MM.1S (cell line): Measurements from ENCODE around the gene MCL1.

Experiments used
- DNase-seq: peaks from one replicate; pipeline ENCODE4 v3.0.0-alpha.2; 2015
- H2AFZ ChIP-seq: fragments of 300-600 bp; sonication (generic); 2 replicates; pipeline ENCODE4 v1.6.0; 2016; ENCODE audit warnings: antibody characterized with exemption, low read length
- H3F3A ChIP-seq: fragments of 300-600 bp; sonication (generic); 2 replicates; pipeline ENCODE4 v1.6.1; 2016; ENCODE audit warnings: mild to moderate bottlenecking, antibody characterized with exemption, low read length, moderate library complexity, mixed read lengths; ENCODE audit not compliant: insufficient read depth
- H3K27ac ChIP-seq: fragments of 300-600 bp; sonication (generic); 2 replicates; pipeline ENCODE4 v1.5.1; 2016; ENCODE audit warnings: mild to moderate bottlenecking, low read length
- H3K27me3 ChIP-seq: fragments of 300-600 bp; sonication (generic); replicated peaks from 2 replicates; pipeline ENCODE4 v1.6.0; 2016; ENCODE audit warnings: low read length; ENCODE audit not compliant: insufficient read depth
- H3K36me3 ChIP-seq: fragments of 300-600 bp; sonication (generic); replicated peaks from 2 replicates; pipeline ENCODE4 v1.6.1; 2016; ENCODE audit warnings: mild to moderate bottlenecking, low read length, mixed read lengths; ENCODE audit not compliant: insufficient read depth
- H3K4me1 ChIP-seq: fragments of 300-600 bp; sonication (generic); 2 replicates; pipeline ENCODE4 v1.6.1; 2016; ENCODE audit warnings: low read length, mixed read lengths
- H3K4me2 ChIP-seq: fragments of 300-600 bp; sonication (generic); 2 replicates; pipeline ENCODE4 v1.6.0; 2016; ENCODE audit warnings: low read depth, low read length
- H3K4me3 ChIP-seq: fragments of 300-600 bp; sonication (generic); 2 replicates; pipeline ENCODE4 v1.5.1; 2016; ENCODE audit warnings: low read length, mixed read lengths
- H3K79me2 ChIP-seq: fragments of 300-600 bp; sonication (generic); 2 replicates; pipeline ENCODE4 v1.6.1; 2016; ENCODE audit warnings: mixed run types, low read length, mixed read lengths
- H3K9ac ChIP-seq: fragments of 300-600 bp; sonication (generic); 2 replicates; pipeline ENCODE4 v1.6.1; 2016; ENCODE audit warnings: low read length, mixed read lengths
- H3K9me2 ChIP-seq: fragments of 300-600 bp; sonication (generic); replicated peaks from 2 replicates; pipeline ENCODE4 v1.6.1; 2016; ENCODE audit warnings: mild to moderate bottlenecking, low read length, mixed read lengths; ENCODE audit not compliant: insufficient read depth
- H3K9me3 ChIP-seq: fragments of 300-600 bp; sonication (generic); replicated peaks from 2 replicates; pipeline ENCODE4 v1.6.1; 2016; ENCODE audit warnings: mild to moderate bottlenecking, low read length, mixed read lengths; ENCODE audit not compliant: insufficient read depth
- H4K20me1 ChIP-seq: fragments of 300-600 bp; sonication (generic); 2 replicates; pipeline ENCODE4 v1.6.1; 2016; ENCODE audit warnings: mild to moderate bottlenecking, low read length, moderate library complexity, mixed read lengths; ENCODE audit not compliant: insufficient read depth
- CTCF ChIP-seq: fragments of 300-600 bp; sonication (generic); IDR thresholded peaks from 2 replicates; pipeline ENCODE4 v1.5.1; 2016; ENCODE audit warnings: antibody characterized with exemption, low read length, mixed read lengths
- EZH2 ChIP-seq: fragments of 300-600 bp; sonication (generic); optimal IDR thresholded peaks from 2 replicates; pipeline ENCODE3; 2017; ENCODE audit warnings: low read depth, mild to moderate bottlenecking, antibody characterized with exemption, low read length, mixed read lengths
- EZH2phosphoT487 ChIP-seq: fragments of 300-600 bp; sonication (generic); IDR thresholded peaks from 2 replicates; pipeline ENCODE4 v1.6.1; 2018; ENCODE audit warnings: antibody characterized with exemption, low read length

The MCL1 gene

GRCh38 chr1:150572918-150573647 is 6.3 kb downstream of the MCL1 start:
- Histone ChIP-seq H3K4me3 (no peak overlapping the region), H4K20me1 (peaks cover 29% of the 10 kb centered on the region), H3F3A (peaks cover 91% of the 10 kb centered on the region), H3K27me3 (no peaks in the 10 kb centered on the region), H3K9me3 (no peaks in the 10 kb centered on the region), H3K79me2 (peaks cover 87% of the 10 kb centered on the region), H2AFZ (no peak overlapping the region), H3K4me2 (no peak overlapping the region; the same call in 1 of the 2 replicates), H3K27ac (peak overlapping the region; percentile 36; the same call in 1 of the 2 replicates), H3K9me2 (no peaks in the 10 kb centered on the region), H3K9ac (no peak overlapping the region), H3K36me3 (peaks cover 40% of the 10 kb centered on the region; the same call in 1 of the 2 replicates), H3K4me1 (peaks cover 62% of the 10 kb centered on the region)
- no peak for DNase-seq
- TF ChIP-seq EZH2, result no peak
- no peak for TF ChIP-seq EZH2phosphoT487
- no peak for TF ChIP-seq CTCF

GRCh38 chr1:150568594-150568966 is 10.8 kb downstream of the MCL1 start:
- Histone ChIP-seq H3K4me3 (peak overlapping the region; percentile 51), H3K36me3 (peaks cover 6% of the 10 kb centered on the region; the same call in 1 of the 2 replicates), H3K4me1 (peaks cover 78% of the 10 kb centered on the region), H3K79me2 (peaks cover 55% of the 10 kb centered on the region), H3F3A (peaks cover 91% of the 10 kb centered on the region), H3K4me2 (peak overlapping the region; percentile 86), H3K27ac (peak overlapping the region; percentile 92), H3K27me3 (no peaks in the 10 kb centered on the region), H3K9me3 (no peaks in the 10 kb centered on the region), H3K9me2 (no peaks in the 10 kb centered on the region), H4K20me1 (no peaks in the 10 kb centered on the region; the same call in 1 of the 2 replicates), H3K9ac (peak overlapping the region; percentile 60), H2AFZ (no peak overlapping the region)
- peak; percentile 59 for DNase-seq
- TF ChIP-seq EZH2phosphoT487 (no peak), EZH2 (no peak), CTCF (no peak)

- Histone ChIP-seq H3K36me3 (no peaks in the 10 kb centered on the region), H3K4me3 (peak overlapping the region; percentile 51), H3K79me2 (peaks cover 48% of the 10 kb centered on the region), H3K9me3 (no peaks in the 10 kb centered on the region), H2AFZ (no peak overlapping the region), H3K9ac (peak overlapping the region; percentile 60), H4K20me1 (no peaks in the 10 kb centered on the region), H3F3A (peaks cover 91% of the 10 kb centered on the region), H3K9me2 (no peaks in the 10 kb centered on the region), H3K4me1 (peaks cover 78% of the 10 kb centered on the region), H3K27ac (peak overlapping the region; percentile 92), H3K27me3 (no peaks in the 10 kb centered on the region), H3K4me2 (peak overlapping the region; percentile 86)
- DNase-seq, result peak; percentile 79
- TF ChIP-seq EZH2phosphoT487 (no peak), EZH2 (no peak), CTCF (peak; percentile 25; the same call in 1 of the 2 replicates)
Observed at GRCh38 chr1:150567717-150568593, 11.5 kb downstream of the MCL1 start.
